WTC11 (cell line): ENCODE data around the gene CERS3. TPM values are rescaled to one million over a fixed set of nuclear protein-coding genes. Genes with fewer than 3 reads are reported as not detected.

Experiments
- ATAC-seq: fragments of 200-7000 bp; cut with Tn5 transposase; 2 replicates; pipeline ENCODE4 v1.10.0; 2021; ENCODE audit warnings: mild to moderate bottlenecking, moderate library complexity
- CTCF ChIA-PET: fragments of 300-600 bp; sonication (Branson Sonifier 250); formaldehyde crosslinking; loops from one replicate; lab custom pipeline; 2021; ENCODE audit warnings: antibody characterized with exemption; lab: Charles Lee
- POLR2A ChIA-PET: fragments of 350-600 bp; sonication (Branson Sonifier 250); formaldehyde crosslinking; loops from one replicate; lab custom pipeline; 2021; ENCODE audit warnings: antibody characterized with exemption; lab: Charles Lee
- DNase-seq: peaks from one replicate; pipeline ENCODE4 v3.0.0; 2021; ENCODE audit warnings: low spot score
- H3K27ac Mint-ChIP-seq: 2 replicates; pipeline ENCODE4 v1.8.0; 2021; ENCODE audit warnings: mixed read lengths
- H3K27me3 Mint-ChIP-seq: 2 replicates; pipeline ENCODE4 v1.8.0; 2021; ENCODE audit warnings: low read depth, mild to moderate bottlenecking, moderate library complexity, mixed read lengths
- H3K36me3 Mint-ChIP-seq: 2 replicates; pipeline ENCODE4 v1.8.0; 2021; ENCODE audit warnings: mixed read lengths
- H3K4me1 Mint-ChIP-seq: 2 replicates; pipeline ENCODE4 v1.8.0; 2022; ENCODE audit warnings: mixed read lengths
- H3K4me3 Mint-ChIP-seq: 2 replicates; pipeline ENCODE4 v1.8.0; 2021; ENCODE audit warnings: mild to moderate bottlenecking, moderate library complexity, mixed read lengths
- H3K9me3 Mint-ChIP-seq: 2 replicates; pipeline ENCODE4 v1.8.0; 2021; ENCODE audit warnings: mixed read lengths
- ATF1 ChIP-seq: sonication (generic); formaldehyde crosslinking; IDR thresholded peaks from 2 replicates; pipeline ENCODE4 v1.8.1; 2023; ENCODE audit warnings: mild to moderate bottlenecking, moderate library complexity, missing genetic modification reagents
- CREB1 ChIP-seq: sonication (generic); formaldehyde crosslinking; IDR thresholded peaks from 2 replicates; pipeline ENCODE4 v1.8.0; 2023; ENCODE audit warnings: mild to moderate bottlenecking, missing genetic modification reagents
- CREM ChIP-seq: sonication (generic); formaldehyde crosslinking; IDR thresholded peaks from 2 replicates; pipeline ENCODE4 v1.8.1; 2022; ENCODE audit warnings: mild to moderate bottlenecking, missing genetic modification reagents, moderate library complexity
- ESRRA ChIP-seq: sonication (generic); formaldehyde crosslinking; IDR thresholded peaks from 2 replicates; pipeline ENCODE4 v1.8.1; 2022; ENCODE audit warnings: mild to moderate bottlenecking, missing genetic modification reagents, borderline replicate concordance
- FOXK1 ChIP-seq: sonication (generic); formaldehyde crosslinking; IDR thresholded peaks from 2 replicates; pipeline ENCODE4 v1.8.0; 2022; ENCODE audit warnings: mild to moderate bottlenecking, moderate library complexity, missing genetic modification reagents
- FOXP1 ChIP-seq: sonication (generic); formaldehyde crosslinking; IDR thresholded peaks from 2 replicates; pipeline ENCODE4 v1.8.0; 2022; ENCODE audit warnings: missing genetic modification reagents, mild to moderate bottlenecking, moderate library complexity, borderline replicate concordance
- JUN ChIP-seq: sonication (generic); formaldehyde crosslinking; IDR thresholded peaks from 2 replicates; pipeline ENCODE4 v1.8.0; 2023; ENCODE audit warnings: mild to moderate bottlenecking, missing genetic modification reagents
- NFATC4 ChIP-seq: fragments of 250-450 bp; sonication (Bioruptor Pico); IDR thresholded peaks from 2 replicates; pipeline ENCODE4 v1.9.0; 2021; ENCODE audit warnings: mild to moderate bottlenecking
- PRRX2 ChIP-seq: fragments of 250-450 bp; sonication (Bioruptor Pico); IDR thresholded peaks from 2 replicates; pipeline ENCODE4 v1.8.0; 2021; ENCODE audit warnings: mild to moderate bottlenecking
- SP1 ChIP-seq: sonication (generic); formaldehyde crosslinking; conservative IDR thresholded peaks from 2 replicates; pipeline ENCODE4 v1.8.1; 2022; ENCODE audit warnings: missing genetic modification reagents
- TEAD4 ChIP-seq: sonication (generic); formaldehyde crosslinking; IDR thresholded peaks from 2 replicates; pipeline ENCODE4 v1.8.0; 2022; ENCODE audit warnings: mild to moderate bottlenecking, missing genetic modification reagents
- TP53 ChIP-seq: sonication (generic); formaldehyde crosslinking; IDR thresholded peaks from 2 replicates; pipeline ENCODE4 v1.8.1; 2023; ENCODE audit warnings: mild to moderate bottlenecking, missing genetic modification reagents
- ZNF263 ChIP-seq: sonication (generic); formaldehyde crosslinking; IDR thresholded peaks from 2 replicates; pipeline ENCODE4 v1.8.1; 2022; ENCODE audit warnings: low read depth, mild to moderate bottlenecking, moderate library complexity, missing genetic modification reagents
- ZNF317 ChIP-seq: sonication (generic); formaldehyde crosslinking; IDR thresholded peaks from 2 replicates; pipeline ENCODE4 v1.8.1; 2023; ENCODE audit warnings: low read depth, mild to moderate bottlenecking, moderate library complexity, missing genetic modification reagents, borderline replicate concordance
- total RNA-seq: library from RNA; stranded (reverse); gene quantifications from 3 replicates; pipeline ENCODE4 v1.2.3, GENCODE V29; 2021
- TF ChIP-seq, protein P1 (sequence below): sonication (generic); formaldehyde crosslinking; IDR thresholded peaks from 2 replicates; pipeline ENCODE4 v1.8.1; 2023; ENCODE audit warnings: mild to moderate bottlenecking, missing genetic modification reagents, moderate library complexity
- TF ChIP-seq, protein P2 (sequence below): fragments of 200-600 bp; IDR thresholded peaks from 2 replicates; pipeline ENCODE4 v1.8.0; 2022; ENCODE audit warnings: antibody characterized with exemption
- TF ChIP-seq, protein P3 (sequence below): sonication (generic); formaldehyde crosslinking; IDR thresholded peaks from 2 replicates; pipeline ENCODE4 v1.8.1; 2023; ENCODE audit warnings: mild to moderate bottlenecking, missing genetic modification reagents
- TF ChIP-seq, protein P4 (sequence below): sonication (generic); formaldehyde crosslinking; IDR thresholded peaks from 2 replicates; pipeline ENCODE4 v1.8.0; 2023; ENCODE audit warnings: missing genetic modification reagents
- TF ChIP-seq, protein P5 (sequence below): sonication (generic); formaldehyde crosslinking; IDR thresholded peaks from 2 replicates; pipeline ENCODE4 v1.8.1; 2023; ENCODE audit warnings: mild to moderate bottlenecking, moderate library complexity, missing genetic modification reagents
- TF ChIP-seq, protein P6 (sequence below): sonication (generic); formaldehyde crosslinking; IDR thresholded peaks from 2 replicates; pipeline ENCODE4 v1.8.0; 2022; ENCODE audit warnings: missing genetic modification reagents

Gene CERS3
- total RNA-seq, 1 experiment from 2014 or later = 0.74 TPM

DNA sequence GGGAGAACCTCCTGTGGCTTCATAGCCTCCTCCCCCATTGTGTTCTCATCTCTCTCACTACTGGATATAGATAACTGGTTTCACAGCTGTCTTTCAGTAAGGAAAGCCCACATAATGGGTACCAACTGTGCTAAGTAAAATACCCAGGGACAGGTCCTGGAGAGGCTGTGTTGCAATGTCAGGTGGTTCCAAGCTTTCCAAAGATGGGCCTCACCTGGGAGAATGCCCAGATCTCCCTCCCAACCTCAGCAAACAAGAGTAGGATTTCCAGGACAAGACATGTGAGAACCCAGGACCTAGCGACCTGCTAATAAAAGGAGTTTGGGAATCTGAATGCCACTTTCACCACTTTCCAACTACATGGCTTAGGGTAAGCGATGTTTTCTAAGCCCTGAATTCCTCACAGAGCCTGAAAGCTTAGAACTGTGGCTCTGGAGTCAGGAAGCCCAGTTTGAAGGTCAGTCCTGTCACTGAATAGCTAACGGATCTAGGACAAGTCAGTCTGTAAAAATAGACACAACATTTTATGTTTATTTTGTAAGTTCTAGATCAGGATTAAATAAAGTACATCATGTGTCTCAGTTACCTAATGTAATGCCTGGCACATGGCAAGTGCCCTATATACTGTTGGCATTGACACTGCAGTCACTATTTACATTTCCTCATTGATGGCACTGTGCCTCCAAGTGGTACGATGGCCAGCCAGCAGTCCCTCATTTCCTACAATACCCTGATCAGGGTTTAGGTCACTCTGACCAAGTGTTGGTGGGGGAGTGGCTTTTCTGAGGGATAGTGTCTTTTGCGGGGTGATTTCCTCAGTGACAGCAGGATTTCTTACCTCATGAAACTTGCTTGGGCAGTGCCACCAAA, 11.9 kb downstream of the CERS3 start:
- Mint-ChIP-seq H3K9me3 (no peaks in the 10 kb centered on the region), H3K27me3 (no peaks in the 10 kb centered on the region), H3K36me3 (no peaks in the 10 kb centered on the region), H3K4me3 (no peak overlapping the region), H3K4me1 (peaks cover 7% of the 10 kb centered on the region), H3K27ac (no peak overlapping the region)
- ATAC-seq (no peak), DNase-seq (no peak)
- TF ChIP-seq, protein P1, sequence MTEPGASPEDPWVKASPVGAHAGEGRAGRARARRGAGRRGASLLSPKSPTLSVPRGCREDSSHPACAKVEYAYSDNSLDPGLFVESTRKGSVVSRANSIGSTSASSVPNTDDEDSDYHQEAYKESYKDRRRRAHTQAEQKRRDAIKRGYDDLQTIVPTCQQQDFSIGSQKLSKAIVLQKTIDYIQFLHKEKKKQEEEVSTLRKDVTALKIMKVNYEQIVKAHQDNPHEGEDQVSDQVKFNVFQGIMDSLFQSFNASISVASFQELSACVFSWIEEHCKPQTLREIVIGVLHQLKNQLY (CRISPR knock-in tag) = no peak
- TF ChIP-seq ZNF317 (CRISPR knock-in tag) = no peak
- TF ChIP-seq, protein P2, sequence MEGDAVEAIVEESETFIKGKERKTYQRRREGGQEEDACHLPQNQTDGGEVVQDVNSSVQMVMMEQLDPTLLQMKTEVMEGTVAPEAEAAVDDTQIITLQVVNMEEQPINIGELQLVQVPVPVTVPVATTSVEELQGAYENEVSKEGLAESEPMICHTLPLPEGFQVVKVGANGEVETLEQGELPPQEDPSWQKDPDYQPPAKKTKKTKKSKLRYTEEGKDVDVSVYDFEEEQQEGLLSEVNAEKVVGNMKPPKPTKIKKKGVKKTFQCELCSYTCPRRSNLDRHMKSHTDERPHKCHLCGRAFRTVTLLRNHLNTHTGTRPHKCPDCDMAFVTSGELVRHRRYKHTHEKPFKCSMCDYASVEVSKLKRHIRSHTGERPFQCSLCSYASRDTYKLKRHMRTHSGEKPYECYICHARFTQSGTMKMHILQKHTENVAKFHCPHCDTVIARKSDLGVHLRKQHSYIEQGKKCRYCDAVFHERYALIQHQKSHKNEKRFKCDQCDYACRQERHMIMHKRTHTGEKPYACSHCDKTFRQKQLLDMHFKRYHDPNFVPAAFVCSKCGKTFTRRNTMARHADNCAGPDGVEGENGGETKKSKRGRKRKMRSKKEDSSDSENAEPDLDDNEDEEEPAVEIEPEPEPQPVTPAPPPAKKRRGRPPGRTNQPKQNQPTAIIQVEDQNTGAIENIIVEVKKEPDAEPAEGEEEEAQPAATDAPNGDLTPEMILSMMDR = no peak
- no peak for TF ChIP-seq NFATC4 (CRISPR knock-in tag)
- TF ChIP-seq, protein P3, sequence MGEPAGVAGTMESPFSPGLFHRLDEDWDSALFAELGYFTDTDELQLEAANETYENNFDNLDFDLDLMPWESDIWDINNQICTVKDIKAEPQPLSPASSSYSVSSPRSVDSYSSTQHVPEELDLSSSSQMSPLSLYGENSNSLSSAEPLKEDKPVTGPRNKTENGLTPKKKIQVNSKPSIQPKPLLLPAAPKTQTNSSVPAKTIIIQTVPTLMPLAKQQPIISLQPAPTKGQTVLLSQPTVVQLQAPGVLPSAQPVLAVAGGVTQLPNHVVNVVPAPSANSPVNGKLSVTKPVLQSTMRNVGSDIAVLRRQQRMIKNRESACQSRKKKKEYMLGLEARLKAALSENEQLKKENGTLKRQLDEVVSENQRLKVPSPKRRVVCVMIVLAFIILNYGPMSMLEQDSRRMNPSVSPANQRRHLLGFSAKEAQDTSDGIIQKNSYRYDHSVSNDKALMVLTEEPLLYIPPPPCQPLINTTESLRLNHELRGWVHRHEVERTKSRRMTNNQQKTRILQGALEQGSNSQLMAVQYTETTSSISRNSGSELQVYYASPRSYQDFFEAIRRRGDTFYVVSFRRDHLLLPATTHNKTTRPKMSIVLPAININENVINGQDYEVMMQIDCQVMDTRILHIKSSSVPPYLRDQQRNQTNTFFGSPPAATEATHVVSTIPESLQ = no peak
- no peak for TF ChIP-seq CREM (CRISPR knock-in tag)
- TF ChIP-seq ESRRA (CRISPR knock-in tag) = no peak
- TF ChIP-seq CREB1 (CRISPR knock-in tag) = no peak
- no peak for TF ChIP-seq TP53 (CRISPR knock-in tag)
- TF ChIP-seq, protein P4, sequence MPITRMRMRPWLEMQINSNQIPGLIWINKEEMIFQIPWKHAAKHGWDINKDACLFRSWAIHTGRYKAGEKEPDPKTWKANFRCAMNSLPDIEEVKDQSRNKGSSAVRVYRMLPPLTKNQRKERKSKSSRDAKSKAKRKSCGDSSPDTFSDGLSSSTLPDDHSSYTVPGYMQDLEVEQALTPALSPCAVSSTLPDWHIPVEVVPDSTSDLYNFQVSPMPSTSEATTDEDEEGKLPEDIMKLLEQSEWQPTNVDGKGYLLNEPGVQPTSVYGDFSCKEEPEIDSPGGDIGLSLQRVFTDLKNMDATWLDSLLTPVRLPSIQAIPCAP = no peak
- TF ChIP-seq SP1 (CRISPR knock-in tag) = no peak
- TF ChIP-seq ATF1 (CRISPR knock-in tag) = no peak
- TF ChIP-seq FOXP1 (CRISPR knock-in tag) = no peak
- no peak for TF ChIP-seq ZNF263
- TF ChIP-seq FOXK1 (CRISPR knock-in tag) = no peak
- TF ChIP-seq, protein P5, sequence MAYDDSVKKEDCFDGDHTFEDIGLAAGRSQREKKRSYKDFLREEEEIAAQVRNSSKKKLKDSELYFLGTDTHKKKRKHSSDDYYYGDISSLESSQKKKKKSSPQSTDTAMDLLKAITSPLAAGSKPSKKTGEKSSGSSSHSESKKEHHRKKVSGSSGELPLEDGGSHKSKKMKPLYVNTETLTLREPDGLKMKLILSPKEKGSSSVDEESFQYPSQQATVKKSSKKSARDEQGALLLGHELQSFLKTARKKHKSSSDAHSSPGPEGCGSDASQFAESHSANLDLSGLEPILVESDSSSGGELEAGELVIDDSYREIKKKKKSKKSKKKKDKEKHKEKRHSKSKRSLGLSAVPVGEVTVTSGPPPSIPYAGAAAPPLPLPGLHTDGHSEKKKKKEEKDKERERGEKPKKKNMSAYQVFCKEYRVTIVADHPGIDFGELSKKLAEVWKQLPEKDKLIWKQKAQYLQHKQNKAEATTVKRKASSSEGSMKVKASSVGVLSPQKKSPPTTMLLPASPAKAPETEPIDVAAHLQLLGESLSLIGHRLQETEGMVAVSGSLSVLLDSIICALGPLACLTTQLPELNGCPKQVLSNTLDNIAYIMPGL (CRISPR knock-in tag) = no peak
- no peak for TF ChIP-seq PRRX2 (CRISPR knock-in tag)
- TF ChIP-seq JUN (CRISPR knock-in tag) = no peak
- ChIA-PET CTCF (no interaction called here), POLR2A (no interaction called here)

DNA sequence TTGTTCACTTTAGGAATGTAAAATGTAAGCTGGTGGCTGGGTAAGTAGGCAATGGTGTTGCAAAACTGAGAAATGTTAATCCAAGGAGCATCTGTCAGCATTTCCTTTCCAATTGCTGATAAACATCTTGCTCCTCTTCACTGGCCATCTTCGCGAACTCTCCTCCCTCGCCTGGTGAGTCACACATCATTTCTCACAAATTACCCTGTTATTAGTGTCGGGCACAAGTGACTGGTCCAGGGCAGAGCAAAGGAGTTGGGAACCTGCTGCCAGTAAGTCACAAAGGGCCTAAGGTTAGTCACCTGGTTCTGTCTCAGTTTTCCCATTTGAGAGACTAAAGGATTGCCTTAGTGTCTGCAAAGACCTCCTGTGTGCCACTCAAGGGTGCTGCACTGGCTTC, 13.0 kb downstream of the CERS3 start:
- DNase-seq = no peak
- Mint-ChIP-seq H3K27me3 (no peaks in the 10 kb centered on the region), H3K36me3 (no peaks in the 10 kb centered on the region), H3K27ac (no peak overlapping the region), H3K4me1 (0 out of 2 replicates have a peak, but pooled peaks cover 2% of the 10 kb centered on the region), H3K9me3 (no peaks in the 10 kb centered on the region), H3K4me3 (no peak overlapping the region)
- ChIA-PET CTCF (no interaction called here), POLR2A (no interaction called here)
- no peak for TF ChIP-seq TEAD4 (CRISPR knock-in tag)
- TF ChIP-seq, protein P6, sequence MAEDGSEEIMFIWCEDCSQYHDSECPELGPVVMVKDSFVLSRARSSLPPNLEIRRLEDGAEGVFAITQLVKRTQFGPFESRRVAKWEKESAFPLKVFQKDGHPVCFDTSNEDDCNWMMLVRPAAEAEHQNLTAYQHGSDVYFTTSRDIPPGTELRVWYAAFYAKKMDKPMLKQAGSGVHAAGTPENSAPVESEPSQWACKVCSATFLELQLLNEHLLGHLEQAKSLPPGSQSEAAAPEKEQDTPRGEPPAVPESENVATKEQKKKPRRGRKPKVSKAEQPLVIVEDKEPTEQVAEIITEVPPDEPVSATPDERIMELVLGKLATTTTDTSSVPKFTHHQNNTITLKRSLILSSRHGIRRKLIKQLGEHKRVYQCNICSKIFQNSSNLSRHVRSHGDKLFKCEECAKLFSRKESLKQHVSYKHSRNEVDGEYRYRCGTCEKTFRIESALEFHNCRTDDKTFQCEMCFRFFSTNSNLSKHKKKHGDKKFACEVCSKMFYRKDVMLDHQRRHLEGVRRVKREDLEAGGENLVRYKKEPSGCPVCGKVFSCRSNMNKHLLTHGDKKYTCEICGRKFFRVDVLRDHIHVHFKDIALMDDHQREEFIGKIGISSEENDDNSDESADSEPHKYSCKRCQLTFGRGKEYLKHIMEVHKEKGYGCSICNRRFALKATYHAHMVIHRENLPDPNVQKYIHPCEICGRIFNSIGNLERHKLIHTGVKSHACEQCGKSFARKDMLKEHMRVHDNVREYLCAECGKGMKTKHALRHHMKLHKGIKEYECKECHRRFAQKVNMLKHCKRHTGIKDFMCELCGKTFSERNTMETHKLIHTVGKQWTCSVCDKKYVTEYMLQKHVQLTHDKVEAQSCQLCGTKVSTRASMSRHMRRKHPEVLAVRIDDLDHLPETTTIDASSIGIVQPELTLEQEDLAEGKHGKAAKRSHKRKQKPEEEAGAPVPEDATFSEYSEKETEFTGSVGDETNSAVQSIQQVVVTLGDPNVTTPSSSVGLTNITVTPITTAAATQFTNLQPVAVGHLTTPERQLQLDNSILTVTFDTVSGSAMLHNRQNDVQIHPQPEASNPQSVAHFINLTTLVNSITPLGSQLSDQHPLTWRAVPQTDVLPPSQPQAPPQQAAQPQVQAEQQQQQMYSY = no peak
- ATAC-seq = no peak
